ENCODE data around the gene PIKFYVE.

PIKFYVE gene

GRCh38 chr2:208407667-208408066 is 141.6 kb downstream of the PIKFYVE start:
- in situ Hi-C loops (cut with MboI; ENCODE audit: low sequenced_read_pairs) = no loop called here
- Histone ChIP-seq H3K4me3 (no peak overlapping the region), H3K9me3 (no peaks in the 10 kb centered on the region), H3K4me1 (no peaks in the 10 kb centered on the region), H3K27me3 (ENCODE audit: low read depth) (peaks cover 76% of the 10 kb centered on the region), H3K36me3 (replicated peaks) (no peaks in the 10 kb centered on the region)
- no peak for DNase-seq (ENCODE audit: low spot score in 2 of 2)

All from HAP-1 (cell line).